ENCODE data around the gene PYGO1. TPM values are rescaled to one million over a fixed set of nuclear protein-coding genes. Genes with fewer than 3 reads are reported as not detected.
"Not testable (repeated sequence)": the region's sequence is repeated elsewhere in the genome, so short reads cannot be mapped to it uniquely, and the experiment has no call there.

The PYGO1 gene
- total RNA-seq, 1 donor from 2014 or later, result 45.2 TPM

DNA sequence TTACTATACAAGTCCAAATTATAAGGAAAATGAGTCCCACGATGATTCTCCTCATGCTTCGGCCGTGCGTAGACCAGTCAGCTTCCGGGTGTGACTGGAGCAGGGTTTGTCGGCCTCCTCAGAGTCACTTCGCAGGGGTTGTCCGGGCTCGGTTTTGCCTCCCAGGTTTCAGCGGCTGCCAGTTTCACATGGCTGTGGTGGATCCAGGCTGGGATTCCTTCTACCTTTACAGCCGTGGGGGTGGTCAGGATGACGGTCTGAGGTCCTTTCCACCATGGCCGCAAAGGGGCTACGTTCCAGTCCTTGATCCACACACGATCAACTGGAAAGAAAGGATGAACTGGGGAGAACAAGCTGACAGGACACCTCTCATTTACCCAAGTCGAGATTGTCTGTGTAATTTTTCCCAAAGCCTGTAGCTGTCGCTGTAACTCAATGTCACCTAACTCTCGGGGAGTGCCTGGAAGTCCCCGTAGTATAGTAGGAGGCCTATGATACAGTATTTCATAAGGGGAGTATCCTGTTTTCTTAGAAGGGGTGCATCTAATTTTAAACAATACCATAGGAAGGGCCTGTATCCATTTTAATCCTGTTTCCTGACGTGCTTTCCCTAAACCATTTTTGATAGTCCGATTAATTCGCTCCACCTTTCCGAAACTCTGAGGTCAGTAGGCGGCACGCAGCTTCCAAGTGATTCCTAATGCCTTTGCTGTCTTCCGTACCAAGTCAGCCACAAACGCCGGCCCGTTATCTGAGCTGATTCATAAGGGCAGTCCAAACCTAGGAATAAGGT lies 74.3 kb downstream of the PYGO1 start:
- DNase-seq (ENCODE audit: low spot score in 2 of 2); FAIRE-seq: not testable (repeated sequence)

GRCh38 chr15:55513152-55513551 lies 75.0 kb downstream of the PYGO1 start:
- no peak for DNase-seq (ENCODE audit: low spot score in 2 of 2)
- FAIRE-seq, result no peak

DNA sequence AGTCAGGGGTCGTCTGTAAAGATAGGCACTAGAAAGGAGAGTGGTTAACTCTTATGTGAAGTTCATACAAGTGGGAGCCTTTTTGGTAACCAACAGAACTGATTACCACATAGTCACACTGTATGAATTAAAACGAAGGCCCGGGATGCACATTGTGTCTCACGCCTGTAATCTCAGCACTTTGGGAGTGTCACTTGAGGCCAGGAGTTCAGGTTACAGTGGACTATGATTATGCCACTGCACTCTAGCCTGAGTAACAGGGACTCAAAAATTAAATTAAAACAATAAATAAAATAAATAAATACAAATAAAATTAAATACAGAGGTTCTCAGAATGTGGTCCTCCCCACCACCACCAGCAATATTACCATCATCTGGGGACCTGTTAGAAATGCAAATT lies 80.6 kb downstream of the PYGO1 start:
- DNase-seq (ENCODE audit: low spot score in 2 of 2), result no peak
- no peak for FAIRE-seq

GRCh38 chr15:55505407-55505806 lies 82.7 kb downstream of the PYGO1 start:
- FAIRE-seq; DNase-seq (ENCODE audit: low spot score in 2 of 2): not testable (repeated sequence)

DNA sequence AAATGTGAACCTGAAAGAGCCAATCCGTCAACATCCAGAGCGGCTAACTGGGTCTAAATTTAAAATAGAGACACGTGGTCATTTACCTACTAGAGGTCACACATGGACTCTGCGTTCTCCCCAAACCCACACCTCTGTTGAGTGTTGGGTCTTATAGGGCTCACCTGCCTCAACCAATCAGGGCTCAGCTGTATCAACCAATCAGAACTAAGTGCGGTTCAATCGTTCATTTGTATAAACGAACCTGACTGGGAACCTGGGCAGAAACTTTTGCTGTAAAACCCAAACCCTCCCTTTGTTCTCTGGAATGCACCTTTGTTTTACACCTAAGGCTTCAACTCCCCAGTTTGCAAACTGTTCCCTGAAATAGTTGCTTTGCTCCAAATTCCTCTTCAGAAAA lies 89.0 kb downstream of the PYGO1 start:
- no peak for FAIRE-seq

GRCh38 chr15:55498109-55498938 lies 89.8 kb downstream of the PYGO1 start:
- peak; percentile 33 to 72 for DNase-seq (ENCODE audit: low spot score in 2 of 2)
- FAIRE-seq, result not testable (repeated sequence)

More for the DNA sequence above, 89.0 kb downstream of the PYGO1 start:
- DNase-seq (ENCODE audit: low spot score in 2 of 2), result no peak

GRCh38 chr15:55496716-55497115 lies 91.4 kb downstream of the PYGO1 start:
- FAIRE-seq (no peak), DNase-seq (ENCODE audit: low spot score in 2 of 2) (no peak)

DNA sequence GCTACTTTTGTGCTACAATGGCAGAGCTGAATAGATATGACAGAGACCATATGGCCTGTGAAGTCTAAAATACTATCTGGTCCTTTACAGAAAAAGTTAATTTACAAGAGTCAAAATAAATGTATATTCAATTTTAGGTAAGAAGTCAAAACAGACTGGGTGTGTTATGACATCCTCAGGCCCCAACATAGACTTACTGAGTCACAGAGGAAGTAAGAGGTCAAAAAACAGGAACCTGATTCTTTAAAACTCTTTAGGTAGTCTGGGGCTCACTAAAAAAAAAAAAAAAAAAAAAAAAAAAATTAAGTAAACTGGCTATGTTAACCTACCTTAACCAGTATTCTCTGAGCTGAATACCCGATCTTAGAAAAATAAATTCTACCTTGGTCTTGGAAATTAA lies 93.2 kb downstream of the PYGO1 start:
- no peak for DNase-seq (ENCODE audit: low spot score in 2 of 2)
- no peak for FAIRE-seq

- FAIRE-seq; DNase-seq (ENCODE audit: low spot score in 2 of 2): not testable (repeated sequence)
Observed at GRCh38 chr15:55488952-55489600, 99.1 kb downstream of the PYGO1 start.

Other genes with a start within 250 kb of the PYGO1 start
- gene CCPG1, start 180.0 kb downstream of the PYGO1 start, total RNA-seq, result 30.2 TPM
- gene PIERCE2, start 179.8 kb downstream of the PYGO1 start, total RNA-seq, result 3.7 TPM
- gene DNAAF4, start 80.1 kb downstream of the PYGO1 start, total RNA-seq, result 6.5 TPM
- gene PRTG, start 154.8 kb upstream of the PYGO1 start, total RNA-seq, result 2.4 TPM

Measured in frontal cortex (tissue), 4 donors.